PC-3 (cell line): Measurements from ENCODE around the gene DOCK1.

Source experiments
- CTCF ChIP-seq: fragments of 300-600 bp; sonication (generic); conservative IDR thresholded peaks from 2 replicates; pipeline ENCODE4 v1.5.1; 2017; ENCODE audit warnings: antibody characterized with exemption, low read depth, mild to moderate bottlenecking, low read length
- EZH2 ChIP-seq: fragments of 300-600 bp; sonication (generic); IDR thresholded peaks from one replicate; pipeline ENCODE4 v1.6.1; 2017; ENCODE audit warnings: antibody characterized with exemption, mild to moderate bottlenecking, low read length; ENCODE audit not compliant: unreplicated experiment
- EZH2phosphoT487 ChIP-seq: fragments of 300-600 bp; sonication (generic); IDR thresholded peaks from 2 replicates; pipeline ENCODE4 v1.6.1; 2018; ENCODE audit warnings: mild to moderate bottlenecking, antibody characterized with exemption, low read length, borderline replicate concordance

- TF ChIP-seq CTCF = no peak
- TF ChIP-seq EZH2 = no peak
- TF ChIP-seq EZH2phosphoT487 = no peak
Observed at GRCh38 chr10:127129104-127129503, 223.9 kb downstream of the DOCK1 start.
